H1 (cell line): ENCODE results near the gene EIF4A3. TPM values are rescaled to one million over a fixed set of nuclear protein-coding genes. Genes with fewer than 3 reads are reported as not detected.

Experiments used
- EP300 ChIP-seq, 2 experiments: IDR thresholded peaks; 1 replicate in 1 of 2; 2 replicates in 1 of 2; pipeline ENCODE4 v1.6.1; 2011 to 2012; ENCODE audit warnings: low read depth in 2 of 2, low read length in 2 of 2, mild to moderate bottlenecking in 2 of 2, borderline replicate concordance in 1 of 2, inconsistent platforms in 1 of 2, moderate library complexity in 1 of 2
- GABPA ChIP-seq: IDR thresholded peaks from 2 replicates; pipeline ENCODE4 v1.6.1; 2011; ENCODE audit warnings: mild to moderate bottlenecking, low read length, moderate library complexity, borderline replicate concordance; ENCODE audit not compliant: insufficient read depth
- PHF8 ChIP-seq: fragments of 200-600 bp; sonication (generic); conservative IDR thresholded peaks from 2 replicates; pipeline ENCODE4 v1.7.1; 2012; ENCODE audit warnings: low read depth, mild to moderate bottlenecking, inconsistent platforms, low read length, moderate library complexity
- RXRA ChIP-seq: IDR thresholded peaks from 2 replicates; pipeline ENCODE4 v1.6.1; 2011; ENCODE audit warnings: low read depth, mild to moderate bottlenecking, low read length, moderate library complexity; ENCODE audit not compliant: insufficient read depth
- polyA plus RNA-seq, 7 experiments: library from polyadenylated mRNA; depleted of rRNA in 3 of 7; stranded (reverse) in 5 of 7; unstranded in 2 of 7; fragments of >200 nt in 5 of 7; fragments of 200-250 nt in 2 of 7; gene quantifications; 1 replicate in 5 of 7; 2 replicates in 1 of 7; 4 replicates in 1 of 7; pipeline versions ENCODE4 v1.2.1 to v1.2.3, GENCODE V29; 2011 to 2013; ENCODE audit warnings: missing spikeins in 2 of 7, mixed read lengths in 2 of 7
- total RNA-seq: library from RNA; stranded (reverse); fragmentation: NEBNext Ultra II Directional; extraction: Animal tissue kit (Norgen Biotek cat#: 25700); gene quantifications from 2 replicates; pipeline ENCODE4 v1.2.1, GENCODE V29; 2021

EIF4A3 gene
- total and polyA plus RNA-seq, 2 of the 8 experiments (the other 6 are each of a cell fraction or from before 2014, with no cell fraction given), result 142 to 146 TPM

- no peak for TF ChIP-seq EP300 (IDR thresholded peaks at IDR 0.05; ENCODE audit: borderline replicate concordance in 1 of 2, low read depth in 2 of 2, low read length in 2 of 2)
- TF ChIP-seq RXRA, result no peak
- TF ChIP-seq GABPA, result no peak
- TF ChIP-seq PHF8, result no peak
- TF ChIP-seq, all 59 proteins: peak for 0
Measured at GRCh38 chr17:80169107-80169506, 22.2 kb upstream of the EIF4A3 start (continued).
